Activated CD4-positive, alpha-beta T cell treated with anti-CD3 and anti-CD28 coated beads, Interleukin-2, amount 50 U/mL, for 24 hours (primary cell): ENCODE data around the gene DLX2.
"Not testable (repeated sequence)": the region's sequence is repeated elsewhere in the genome, so short reads cannot be mapped to it uniquely, and the experiment has no call there.

Experiments used
- DNase-seq, 2 donors: peaks; one replicate each; pipeline ENCODE4 v3.0.0-alpha.2; 2020; ENCODE audit warnings: low read depth in 1 of 2, low spot score in 1 of 2

Gene DLX2

DNA sequence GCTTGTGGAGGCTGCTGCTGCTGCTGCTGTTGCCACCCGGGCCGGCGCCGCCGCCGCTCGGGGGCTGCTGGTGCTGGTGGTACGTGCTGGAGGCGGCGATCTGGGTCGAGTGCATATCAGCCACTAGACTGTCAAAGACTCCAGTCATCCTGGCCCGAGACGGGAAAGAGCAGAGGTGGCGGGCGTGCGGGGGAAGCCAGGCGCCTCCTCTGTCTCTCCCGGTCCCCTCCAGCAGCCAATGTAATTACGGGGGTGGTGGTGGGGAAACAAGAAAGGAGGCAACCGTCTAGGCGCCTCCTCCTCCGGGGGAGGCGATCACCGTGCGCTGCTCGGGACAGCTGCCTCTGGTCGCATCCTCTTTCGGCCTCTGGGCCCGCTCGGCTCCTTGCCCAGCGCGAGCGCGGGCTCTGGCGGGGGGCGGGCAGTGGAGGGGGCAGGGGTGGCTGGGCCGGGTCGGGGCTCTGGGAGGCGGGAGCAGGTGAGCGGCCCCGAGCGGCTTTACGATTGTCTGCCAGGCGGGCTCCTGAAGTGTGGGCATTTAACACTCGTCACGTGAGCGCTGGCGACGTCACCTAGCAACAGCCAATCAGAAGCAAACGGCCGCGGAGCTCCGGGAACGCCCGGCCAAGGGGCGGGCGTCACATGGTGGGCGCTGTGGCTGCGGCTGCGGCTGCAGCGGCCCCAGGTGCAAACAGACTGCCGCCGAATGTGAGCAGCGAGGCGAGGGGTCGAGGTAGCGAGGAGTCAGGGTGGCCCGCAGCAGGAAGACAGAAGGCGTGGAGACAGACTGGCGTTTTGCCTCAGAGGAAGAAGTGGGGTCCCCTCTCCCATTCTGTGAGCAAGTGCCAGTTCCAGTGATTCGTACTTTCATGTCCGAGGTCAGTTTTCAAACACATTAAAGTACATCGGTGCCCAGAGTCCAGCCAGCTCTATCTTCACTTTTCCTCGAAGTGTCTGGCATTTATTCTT, at the start of gene DLX2:
Gene DLX2 (minus strand): TSS at position 510 of the 969 bp plus-strand sequence. CDS start 362 bp downstream, at position 148.
- DNase-seq = peak in 1 of 2 donors; percentile 58

DNA sequence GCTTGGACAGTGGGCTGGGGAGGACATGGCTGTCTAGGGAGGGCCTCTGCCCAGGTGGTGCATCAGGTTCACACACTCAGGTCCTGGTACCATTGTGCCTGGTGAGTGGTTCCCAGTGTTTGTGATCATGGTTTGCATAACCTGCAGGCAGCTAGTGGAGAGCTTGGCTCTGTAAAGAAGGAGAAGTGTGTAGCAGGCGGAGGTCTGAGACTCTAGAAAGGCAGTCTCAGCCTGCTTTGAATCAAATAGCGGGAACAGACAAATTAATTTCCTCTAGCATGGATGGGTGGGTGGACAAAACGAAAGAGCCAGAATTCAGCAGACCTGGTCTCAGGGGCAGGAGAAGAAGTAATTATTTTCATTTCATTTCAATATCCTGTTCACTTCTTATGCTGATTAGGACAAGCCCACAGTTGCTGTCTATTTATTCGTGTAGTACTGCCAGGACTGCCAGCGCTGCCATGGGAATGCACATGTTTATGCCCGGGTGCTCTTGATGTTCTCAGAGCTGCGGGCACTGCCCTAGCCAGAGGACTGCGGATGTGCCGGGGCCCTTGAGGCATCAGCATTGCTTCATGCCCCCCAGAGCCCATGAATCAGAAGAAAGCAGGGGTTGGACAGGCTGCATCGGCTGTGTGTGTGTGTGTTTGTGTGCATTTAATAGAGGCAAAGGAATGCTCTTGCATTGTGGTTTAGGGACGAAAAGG, 45.4 kb upstream of the DLX2 start:
- no peak for DNase-seq

DNA sequence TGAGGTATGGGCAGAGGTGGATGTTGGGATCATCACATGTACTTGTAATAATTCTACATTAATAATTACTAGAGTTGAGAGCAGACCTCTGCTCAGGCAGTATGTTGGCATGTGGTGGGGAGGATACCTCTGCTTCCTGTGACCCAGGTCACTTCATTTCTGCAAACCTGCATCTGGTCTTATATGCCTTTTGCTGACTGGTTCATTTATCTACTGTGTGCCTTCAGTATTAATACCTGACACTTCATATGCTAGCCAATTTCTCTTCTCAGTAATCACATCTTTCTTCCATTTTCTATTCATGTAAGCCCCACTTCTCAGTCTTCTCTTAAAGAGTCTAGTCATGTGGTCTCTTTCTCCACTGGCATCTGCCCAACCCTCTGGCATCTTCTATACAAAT, 41.1 kb upstream of the DLX2 start:
- no peak for DNase-seq

DNA sequence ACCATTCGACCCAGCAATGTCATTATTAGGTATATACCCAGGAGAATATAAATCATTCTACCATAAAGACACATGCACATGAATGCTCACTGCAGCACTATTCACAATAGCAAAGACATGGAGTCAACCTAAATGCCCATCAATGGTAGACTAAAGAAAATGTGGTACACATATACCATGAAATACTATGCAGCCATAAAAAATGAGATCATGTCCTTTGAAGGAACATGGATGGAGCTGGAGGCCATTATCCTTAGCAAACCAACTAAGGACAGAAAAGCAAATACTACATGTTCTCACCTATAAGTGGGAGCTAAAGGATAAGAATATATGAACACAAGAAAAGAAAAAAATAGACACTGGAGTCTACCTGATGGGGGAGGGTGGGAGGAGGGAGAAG, 36.0 kb upstream of the DLX2 start:
- not testable (repeated sequence) for DNase-seq

DNA sequence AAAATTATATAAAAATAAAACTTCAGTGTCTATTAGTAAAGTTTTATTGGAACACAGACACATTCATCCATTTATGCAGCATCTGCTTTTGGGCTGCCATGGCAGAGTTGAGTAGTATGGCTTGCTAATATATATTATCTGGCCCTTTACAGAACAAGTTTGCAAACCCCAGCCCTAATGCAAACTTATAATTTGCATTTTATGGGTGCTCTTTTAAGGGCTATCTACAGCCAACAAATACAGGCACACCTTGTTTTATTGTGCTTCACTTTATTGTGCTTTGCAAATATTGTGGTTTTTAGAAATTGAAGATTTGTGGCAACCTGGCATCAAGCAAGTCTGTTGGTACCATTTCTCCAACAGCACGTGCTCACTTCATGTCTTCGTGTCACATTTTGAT, 35.2 kb upstream of the DLX2 start:
- no peak for DNase-seq

DNA sequence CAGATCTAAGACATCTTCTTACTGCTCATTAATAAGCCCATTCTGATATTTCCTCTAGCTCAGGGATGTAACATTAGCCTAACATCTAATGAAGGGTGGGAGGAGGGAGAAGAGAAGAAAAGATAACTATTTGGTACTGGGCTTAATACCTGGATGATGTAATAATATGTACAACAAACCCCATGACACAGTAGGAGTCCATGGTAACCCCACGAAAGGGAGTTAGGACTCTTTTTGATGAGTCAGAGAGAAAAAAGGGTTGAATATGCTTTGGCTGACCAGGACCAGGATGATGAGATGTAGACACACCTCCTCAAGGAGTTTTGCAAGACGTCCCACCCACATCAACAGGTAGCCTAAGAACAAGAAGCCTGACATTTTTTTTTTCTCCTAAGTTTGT, 34.4 kb upstream of the DLX2 start:
- no peak for DNase-seq

DNA sequence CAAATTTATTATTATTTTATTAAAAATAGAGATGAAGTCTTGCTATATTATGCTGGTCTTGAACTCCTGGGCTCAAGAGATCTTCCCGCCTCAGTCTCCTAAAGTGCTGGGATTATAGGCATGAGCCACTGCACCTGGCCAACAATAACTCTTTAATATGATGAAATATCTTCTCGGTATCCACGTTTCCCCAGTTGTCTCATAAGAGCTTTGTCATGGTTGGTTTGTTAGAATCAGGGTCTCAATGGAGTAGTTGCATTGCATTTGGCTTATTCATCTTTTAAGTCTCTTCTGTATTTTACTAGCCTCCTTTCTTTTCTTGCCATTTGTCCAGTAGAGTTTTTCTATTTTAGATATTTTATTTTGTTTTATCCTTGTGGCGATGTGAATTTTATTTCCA, 32.7 kb upstream of the DLX2 start:
- DNase-seq = no peak

DNA sequence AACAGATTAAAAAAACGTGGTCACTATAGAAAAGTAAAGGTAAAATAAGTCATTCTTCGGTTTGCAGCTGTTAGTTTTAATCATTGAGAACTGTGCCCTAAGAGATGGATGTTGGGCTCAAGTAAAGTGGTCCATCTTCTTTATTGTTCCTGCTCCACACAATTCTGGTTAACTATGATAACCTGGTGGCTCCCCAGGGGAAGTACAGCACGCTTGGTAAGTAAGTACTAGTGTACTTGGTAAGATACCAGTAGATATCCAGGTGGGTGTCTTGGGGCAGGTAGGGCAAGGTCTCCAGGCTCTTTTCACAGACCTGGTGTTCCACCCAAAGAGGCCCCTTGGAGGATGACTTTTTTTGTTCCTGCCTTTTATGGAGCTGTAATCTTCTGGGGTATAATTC, 31.6 kb upstream of the DLX2 start:
- DNase-seq = no peak

DNA sequence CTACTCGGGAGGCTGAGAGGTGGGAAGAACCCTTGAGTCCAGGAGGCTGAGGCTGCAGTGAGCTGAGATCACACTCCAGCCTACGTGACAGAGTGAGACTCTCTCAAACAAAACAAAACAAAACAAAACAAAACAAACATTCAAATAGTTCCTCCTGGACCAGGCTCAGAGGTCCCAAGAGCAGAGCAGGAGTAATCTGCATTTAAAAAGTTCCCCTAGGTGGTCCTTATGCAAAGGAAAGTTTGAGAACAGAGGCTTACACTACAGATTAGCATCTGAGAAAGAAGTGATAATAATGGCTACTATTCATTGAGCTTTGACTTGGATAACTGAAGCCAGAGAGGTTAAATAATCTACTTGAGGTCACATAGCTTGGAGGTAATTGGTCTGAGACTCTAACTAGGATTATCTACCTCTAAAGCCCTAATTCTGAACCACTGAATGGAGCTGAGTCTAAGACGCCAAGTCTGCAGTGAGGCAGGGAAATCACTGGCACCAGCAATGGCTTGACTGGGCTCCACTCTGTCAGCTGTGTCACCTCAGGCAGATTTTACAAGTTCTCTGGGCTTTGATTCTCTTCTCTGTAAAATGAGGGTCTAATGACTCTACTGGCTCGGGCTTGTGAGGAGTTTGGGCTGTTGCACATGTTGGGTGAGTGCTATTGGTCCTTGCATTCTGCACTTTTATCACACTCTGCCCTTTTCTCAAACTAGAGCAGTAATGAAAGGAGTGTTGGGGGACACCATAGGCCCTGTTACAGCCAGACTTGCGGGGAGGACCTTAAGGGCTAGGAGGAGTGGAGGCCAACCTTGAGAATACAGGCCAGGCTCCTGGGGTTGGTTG, 29.2 kb upstream of the DLX2 start:
- DNase-seq = no peak

DNA sequence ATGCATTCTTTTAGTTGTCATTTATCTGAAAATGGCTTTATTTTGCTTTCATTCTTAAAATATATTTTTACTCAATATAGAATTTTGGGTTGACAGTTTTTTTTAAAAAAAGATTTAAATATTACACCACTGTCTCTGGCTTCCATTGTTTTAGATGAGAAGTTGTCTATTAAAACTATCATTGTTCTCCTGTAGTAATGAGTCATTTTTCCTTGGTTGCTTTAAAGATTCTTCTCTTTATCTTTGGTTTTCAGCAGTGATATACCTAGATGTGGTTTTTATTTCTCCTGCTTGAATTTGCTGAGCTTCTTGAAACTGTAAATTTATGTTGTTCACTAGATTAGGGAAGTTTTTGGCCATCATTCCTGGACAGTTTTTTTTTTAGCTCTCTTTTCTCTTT, 26.7 kb upstream of the DLX2 start:
- DNase-seq = no peak

DNA sequence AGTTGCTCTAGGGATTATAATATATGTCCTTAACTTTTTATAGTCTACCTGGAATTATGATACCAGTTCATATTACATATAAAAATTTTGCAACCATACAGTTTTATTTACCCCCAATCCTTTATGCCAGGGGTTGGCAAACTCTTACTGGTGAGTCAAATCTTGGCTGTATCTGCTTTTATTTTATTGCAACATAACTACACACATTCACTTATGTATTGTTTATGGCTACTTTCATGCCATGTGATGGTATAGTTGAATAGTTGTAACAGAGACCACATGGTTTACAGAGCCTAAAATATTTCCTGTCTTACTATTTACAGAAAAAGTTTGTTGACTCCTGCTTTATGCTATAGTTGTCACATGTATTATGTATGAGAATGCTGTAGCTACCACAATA, 25.8 kb upstream of the DLX2 start:
- no peak for DNase-seq

DNA sequence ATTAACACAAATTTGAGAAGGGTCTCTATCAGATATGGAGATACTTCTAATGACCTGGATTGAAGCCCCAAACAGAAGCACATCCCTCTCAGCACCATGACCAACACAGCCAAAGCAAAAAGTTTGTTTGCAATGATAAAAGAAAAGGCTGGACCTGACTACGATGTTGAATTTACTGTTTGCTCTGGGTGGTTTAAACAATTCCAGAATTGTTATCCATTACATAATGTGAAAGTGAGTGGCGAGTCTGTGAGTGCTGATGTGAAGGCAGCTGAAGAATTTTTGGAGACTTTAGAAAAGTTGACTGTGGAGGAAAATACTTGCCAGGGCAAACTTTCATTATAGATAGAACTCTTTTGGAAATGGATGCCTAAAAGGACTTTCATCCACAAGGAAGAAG, 17.4 kb upstream of the DLX2 start:
- no peak for DNase-seq

DNA sequence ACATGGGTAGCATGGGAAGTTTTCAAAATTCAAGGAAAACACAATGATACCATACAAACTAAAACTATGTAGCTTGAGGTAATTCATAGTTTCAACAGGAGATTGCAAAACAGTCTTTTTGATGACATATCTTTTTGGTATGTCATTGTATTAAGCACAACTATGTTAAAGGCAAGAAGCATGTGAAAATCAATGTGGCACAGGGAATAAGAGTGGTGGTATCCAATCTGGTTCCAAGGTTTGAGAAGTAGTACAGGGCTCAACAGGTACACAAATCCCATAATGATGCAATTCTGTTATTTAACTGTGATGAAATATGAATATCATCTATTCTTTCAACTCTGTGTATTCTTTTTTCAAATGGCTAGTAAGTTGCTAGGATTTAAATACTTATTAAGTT, 16.4 kb upstream of the DLX2 start:
- no peak for DNase-seq

DNA sequence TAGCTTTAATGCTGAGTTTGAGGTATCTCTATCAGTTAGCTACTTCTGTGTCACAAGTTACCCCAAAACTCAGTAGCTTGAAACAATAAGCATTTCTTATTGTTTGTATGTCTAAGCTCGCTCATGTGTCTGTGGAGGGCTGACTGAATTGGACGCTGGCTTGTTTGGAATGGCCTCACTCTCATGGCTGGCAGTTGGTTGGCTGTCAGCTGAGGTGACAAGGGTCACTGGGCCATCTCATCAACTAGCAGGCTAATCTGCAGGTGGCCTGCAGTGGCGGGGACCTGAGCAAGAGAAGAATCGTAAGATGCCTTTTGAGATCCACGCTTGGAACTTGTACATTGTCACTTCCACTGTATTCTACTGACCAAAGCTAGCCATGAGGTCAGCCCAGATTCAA, 13.4 kb upstream of the DLX2 start:
- DNase-seq = no peak

DNA sequence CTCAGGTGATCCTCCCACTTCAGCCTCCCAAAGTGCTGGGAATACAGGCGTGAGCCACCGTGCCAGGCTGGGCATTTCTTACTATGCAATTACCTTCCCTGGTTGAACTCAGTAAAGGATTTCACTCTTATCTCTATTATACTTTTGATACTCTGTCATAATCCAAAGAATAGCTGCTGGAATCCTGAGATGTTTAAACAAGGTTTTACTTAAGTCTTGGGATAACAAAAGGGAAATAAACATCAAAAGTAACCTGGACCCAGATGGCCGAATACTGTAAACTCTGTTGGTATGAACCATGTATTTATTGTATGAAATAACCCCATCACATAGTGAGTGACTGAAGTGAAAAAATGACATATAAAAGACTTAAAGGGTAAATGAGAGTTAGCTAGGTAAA, 11.9 kb upstream of the DLX2 start:
- no peak for DNase-seq

DNA sequence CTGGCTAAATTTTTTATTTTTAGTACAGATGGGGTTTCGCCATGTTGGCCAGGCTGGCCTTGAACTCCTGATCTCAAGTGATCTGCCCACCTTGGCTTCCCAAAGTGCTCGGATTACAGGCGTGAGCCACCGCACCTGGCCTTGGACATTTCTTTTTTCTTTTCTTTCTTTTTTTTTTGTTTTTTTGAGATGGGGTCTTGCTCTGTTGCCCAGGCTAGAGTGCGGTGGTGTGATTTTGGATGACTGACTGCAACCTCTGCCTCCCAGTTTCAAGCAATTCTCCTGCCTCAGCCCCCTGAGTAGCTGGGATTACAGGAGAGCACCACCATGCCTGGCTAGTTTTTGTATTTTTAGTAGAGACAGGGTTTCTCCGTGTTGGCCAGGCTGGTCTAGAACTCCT, 11.5 kb upstream of the DLX2 start:
- not testable (repeated sequence) for DNase-seq

DNA sequence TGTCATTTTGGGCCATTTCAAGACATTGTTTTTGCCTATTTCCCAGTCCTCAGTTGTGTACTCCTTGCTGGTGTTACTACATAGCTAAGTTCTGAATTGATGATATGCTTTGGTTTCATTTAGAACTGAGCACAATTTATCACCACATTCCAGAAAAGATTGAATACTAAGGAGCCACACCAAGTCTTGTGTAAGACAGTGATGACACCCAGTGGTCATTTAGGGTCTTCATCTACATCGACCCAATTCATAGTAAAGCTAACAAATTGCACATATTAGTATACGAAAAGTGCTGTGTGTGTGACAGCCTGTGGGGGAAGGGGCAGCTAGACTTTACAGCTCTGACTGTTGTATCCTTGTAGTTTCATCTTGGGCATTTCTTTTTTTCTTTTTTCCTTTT, 10.9 kb upstream of the DLX2 start:
- no peak for DNase-seq

DNA sequence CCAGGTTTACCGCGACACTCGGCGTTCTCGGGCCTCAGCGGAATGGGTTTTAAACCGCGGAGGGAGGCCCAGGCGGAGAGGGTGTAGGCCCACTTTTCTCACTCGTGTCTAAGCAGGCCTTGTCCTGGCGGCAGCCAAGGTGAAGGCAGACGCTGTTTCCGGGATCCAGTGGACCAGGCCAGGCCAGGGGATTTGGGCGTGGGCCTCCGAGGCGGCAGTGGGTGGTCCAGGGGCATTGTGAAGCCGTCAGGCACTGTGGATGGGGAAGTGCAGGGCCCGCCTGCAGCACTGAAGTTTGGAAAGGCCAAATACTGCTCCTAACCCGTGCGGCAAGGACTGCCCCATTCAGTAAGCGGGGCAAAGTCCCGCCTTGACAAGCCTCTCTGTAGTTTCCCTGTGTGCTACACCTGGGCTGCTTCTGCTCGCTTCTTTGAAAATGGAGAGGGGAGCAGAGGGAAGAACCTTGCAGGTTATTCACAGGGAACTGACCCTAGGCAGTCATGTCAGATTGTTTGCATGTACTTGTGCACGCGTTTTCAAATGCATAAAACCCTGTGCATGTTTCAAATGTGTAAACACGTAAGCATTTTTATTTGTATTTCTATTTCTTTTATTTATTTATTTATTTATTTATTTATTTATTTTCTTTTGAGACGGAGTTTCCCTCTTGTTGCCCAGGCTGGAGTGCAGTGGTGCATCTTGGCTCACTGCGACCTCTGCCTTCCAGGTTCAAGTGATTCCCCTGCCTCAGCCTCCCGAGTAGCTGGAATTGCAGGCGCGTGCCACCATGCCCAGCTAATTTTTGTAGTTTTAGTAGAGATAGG, 7.5 kb upstream of the DLX2 start:
- no peak for DNase-seq

DNA sequence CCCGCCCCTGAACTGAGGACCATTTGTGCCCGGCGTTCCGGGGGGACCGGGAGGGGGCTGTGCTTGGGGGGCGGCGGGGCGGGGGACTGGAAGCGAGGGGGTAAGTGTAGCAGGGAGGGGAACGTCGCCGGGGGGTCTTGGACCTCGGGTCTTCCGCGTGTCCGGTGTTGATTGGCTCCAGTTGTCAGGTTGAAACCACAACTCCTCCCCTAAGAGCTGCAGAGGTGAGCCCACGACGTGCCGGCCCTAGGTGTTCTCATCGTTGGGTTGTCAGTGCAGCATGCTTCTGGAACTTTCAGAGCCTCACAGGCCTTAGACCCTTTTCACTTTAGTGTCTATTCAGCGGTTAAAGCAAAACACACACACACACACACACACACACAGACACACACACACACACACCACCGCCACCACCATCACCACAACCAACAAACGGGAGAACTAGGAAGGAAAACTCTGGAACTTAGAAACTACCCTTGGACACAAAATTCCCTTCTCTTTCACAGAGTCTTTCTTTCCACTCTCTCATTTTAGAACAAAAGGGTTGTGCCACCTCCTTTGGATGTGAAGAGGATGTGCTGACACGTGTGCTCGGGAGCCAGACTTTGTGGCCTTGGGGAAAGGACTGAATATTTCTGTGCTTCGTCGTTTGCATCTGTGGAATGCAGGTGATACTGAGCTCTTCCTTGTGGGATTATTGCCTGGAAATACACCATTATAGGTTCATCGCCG, 6.7 kb upstream of the DLX2 start:
- no peak for DNase-seq

DNA sequence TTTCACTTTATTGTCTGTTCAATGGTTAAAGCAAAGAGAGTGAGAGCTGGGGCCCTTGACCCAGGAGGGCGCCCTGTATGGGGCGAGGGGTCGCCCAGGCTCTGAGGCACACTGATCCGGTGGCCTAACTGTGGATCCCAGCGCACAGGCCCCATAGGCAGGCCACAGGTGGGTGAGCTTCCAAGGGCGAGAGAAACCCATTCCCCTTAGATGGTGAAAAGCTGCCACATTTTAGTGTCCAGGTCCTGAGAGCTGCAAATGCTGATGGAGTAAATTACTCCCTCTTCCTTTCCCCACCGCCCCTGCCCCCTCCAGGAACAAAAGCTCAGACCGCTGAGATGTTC, 5.9 kb upstream of the DLX2 start:
- DNase-seq = no peak
